Duodenal mucosa (tissue), 2 donors: ENCODE measurements around the gene ADK.

Experiments used
- H3K27ac ChIP-seq: one replicate; pipeline ENCODE4 v1.7.0; 2013; ENCODE audit warnings: low read depth, low read length
- H3K27me3 ChIP-seq, 2 donors: one replicate each; pipeline ENCODE4 v1.7.0; 2013; ENCODE audit warnings: low read length in 2 of 2, control low read depth in 1 of 2; ENCODE audit not compliant: insufficient read depth in 2 of 2, control insufficient read depth in 1 of 2
- H3K36me3 ChIP-seq, 2 donors: one replicate each; pipeline ENCODE4 v1.7.0; 2013; ENCODE audit warnings: low read length in 2 of 2, control low read depth in 1 of 2; ENCODE audit not compliant: insufficient read depth in 2 of 2, control insufficient read depth in 1 of 2
- H3K4me1 ChIP-seq, 2 donors: one replicate each; pipeline ENCODE4 v1.7.0; 2013; ENCODE audit warnings: low read length in 2 of 2, control low read depth in 1 of 2; ENCODE audit not compliant: insufficient read depth in 2 of 2, control insufficient read depth in 1 of 2
- H3K4me3 ChIP-seq, 2 donors: one replicate each; pipeline ENCODE4 v1.7.0; 2013; ENCODE audit warnings: low read length in 2 of 2, low read depth in 1 of 2
- H3K9ac ChIP-seq, 2 donors: one replicate each; pipeline ENCODE4 v1.7.0; 2013; ENCODE audit warnings: low read length in 2 of 2, low read depth in 1 of 2
- H3K9me3 ChIP-seq, 2 donors: one replicate each; pipeline ENCODE4 v1.7.0; 2013; ENCODE audit warnings: low read length in 2 of 2, control low read depth in 1 of 2; ENCODE audit not compliant: control insufficient read depth in 1 of 2

The ADK gene

GRCh38 chr10:74231375-74231774 is 80.4 kb downstream of the ADK start:
- Histone ChIP-seq H3K4me1 (no peaks in the 10 kb centered on the region), H3K9ac (no peak overlapping the region), H3K9me3 (no peaks in the 10 kb centered on the region), H3K4me3 (no peak overlapping the region), H3K27me3 (no peaks in the 10 kb centered on the region), H3K36me3 (no peaks in the 10 kb centered on the region), H3K27ac (no peak overlapping the region)

GRCh38 chr10:74233281-74233680 is 82.3 kb downstream of the ADK start:
- H3K36me3 ChIP-seq = no peaks in the 10 kb centered on the region
- H3K27me3 ChIP-seq = no peaks in the 10 kb centered on the region
- no peak overlapping the region for H3K9ac ChIP-seq
- no peak overlapping the region for H3K4me3 ChIP-seq
- no peak overlapping the region for H3K27ac ChIP-seq
- no peaks in the 10 kb centered on the region for H3K4me1 ChIP-seq
- H3K9me3 ChIP-seq = no peaks in the 10 kb centered on the region

GRCh38 chr10:74234569-74234968 is 83.5 kb downstream of the ADK start:
- no peak overlapping the region for H3K4me3 ChIP-seq
- no peak overlapping the region for H3K9ac ChIP-seq
- H3K36me3 ChIP-seq = no peaks in the 10 kb centered on the region
- H3K9me3 ChIP-seq = no peaks in the 10 kb centered on the region
- no peak overlapping the region for H3K27ac ChIP-seq
- H3K4me1 ChIP-seq = no peaks in the 10 kb centered on the region
- no peaks in the 10 kb centered on the region for H3K27me3 ChIP-seq

GRCh38 chr10:74238031-74238431 is 87.0 kb downstream of the ADK start:
- no peak overlapping the region for H3K4me3 ChIP-seq
- H3K9me3 ChIP-seq = no peaks in the 10 kb centered on the region
- H3K27me3 ChIP-seq = no peaks in the 10 kb centered on the region
- no peak overlapping the region for H3K9ac ChIP-seq
- H3K36me3 ChIP-seq = peaks cover 0 to 5% of the 10 kb centered on the region in 2 donors
- no peak overlapping the region for H3K27ac ChIP-seq
- peaks cover 0 to 5% of the 10 kb centered on the region in 2 donors for H3K4me1 ChIP-seq

- Histone ChIP-seq H3K27ac (no peak overlapping the region), H3K4me3 (no peak overlapping the region), H3K4me1 (peaks cover 0 to 5% of the 10 kb centered on the region in 2 donors), H3K9me3 (no peaks in the 10 kb centered on the region), H3K27me3 (no peaks in the 10 kb centered on the region), H3K9ac (no peak overlapping the region), H3K36me3 (peaks cover 0 to 10% of the 10 kb centered on the region in 2 donors)
Measured at GRCh38 chr10:74238516-74238915, 87.5 kb downstream of the ADK start.

GRCh38 chr10:74243067-74243466 is 92.0 kb downstream of the ADK start:
- H3K4me1 ChIP-seq = peaks cover 0 to 5% of the 10 kb centered on the region in 2 donors
- no peak overlapping the region for H3K27ac ChIP-seq
- peaks cover 0 to 10% of the 10 kb centered on the region in 2 donors for H3K36me3 ChIP-seq
- H3K4me3 ChIP-seq = no peak overlapping the region
- H3K9me3 ChIP-seq = no peaks in the 10 kb centered on the region
- H3K27me3 ChIP-seq = no peaks in the 10 kb centered on the region
- H3K9ac ChIP-seq = no peak overlapping the region

GRCh38 chr10:74244097-74244685 is 93.2 kb downstream of the ADK start:
- no peak overlapping the region for H3K4me3 ChIP-seq
- H3K27ac ChIP-seq = no peak overlapping the region
- no peak overlapping the region for H3K9ac ChIP-seq
- H3K36me3 ChIP-seq = peaks cover 0 to 10% of the 10 kb centered on the region in 2 donors
- peaks cover 0 to 5% of the 10 kb centered on the region in 2 donors for H3K4me1 ChIP-seq
- no peaks in the 10 kb centered on the region for H3K9me3 ChIP-seq
- H3K27me3 ChIP-seq = no peaks in the 10 kb centered on the region

- no peaks in the 10 kb centered on the region for H3K27me3 ChIP-seq
Measured at GRCh38 chr10:74244807-74245206, 93.8 kb downstream of the ADK start.

GRCh38 chr10:74246495-74246894 is 95.5 kb downstream of the ADK start:
- H3K9me3 ChIP-seq = no peaks in the 10 kb centered on the region
- H3K4me1 ChIP-seq = no peaks in the 10 kb centered on the region
- H3K9ac ChIP-seq = no peak overlapping the region
- H3K27me3 ChIP-seq = no peaks in the 10 kb centered on the region
- H3K27ac ChIP-seq = no peak overlapping the region
- peaks cover 0 to 10% of the 10 kb centered on the region in 2 donors for H3K36me3 ChIP-seq
- no peak overlapping the region for H3K4me3 ChIP-seq

More at GRCh38 chr10:74244807-74245206, 93.8 kb downstream of the ADK start:
- Histone ChIP-seq H3K9me3 (no peaks in the 10 kb centered on the region), H3K4me1 (peaks cover 0 to 5% of the 10 kb centered on the region in 2 donors), H3K36me3 (peaks cover 0 to 10% of the 10 kb centered on the region in 2 donors), H3K27ac (no peak overlapping the region), H3K4me3 (no peak overlapping the region), H3K9ac (no peak overlapping the region)

GRCh38 chr10:74249865-74250264 is 98.8 kb downstream of the ADK start:
- Histone ChIP-seq H3K9me3 (no peaks in the 10 kb centered on the region), H3K27ac (no peak overlapping the region), H3K9ac (no peak overlapping the region), H3K27me3 (no peaks in the 10 kb centered on the region), H3K4me1 (peaks cover 0 to 4% of the 10 kb centered on the region in 2 donors), H3K36me3 (no peaks in the 10 kb centered on the region), H3K4me3 (no peak overlapping the region)
